ENCODE data around the gene PCOLCE2.

GRCh38 chr3:142915636-142916035 is 26.8 kb upstream of the PCOLCE2 start:
- TF ChIP-seq, protein P1, sequence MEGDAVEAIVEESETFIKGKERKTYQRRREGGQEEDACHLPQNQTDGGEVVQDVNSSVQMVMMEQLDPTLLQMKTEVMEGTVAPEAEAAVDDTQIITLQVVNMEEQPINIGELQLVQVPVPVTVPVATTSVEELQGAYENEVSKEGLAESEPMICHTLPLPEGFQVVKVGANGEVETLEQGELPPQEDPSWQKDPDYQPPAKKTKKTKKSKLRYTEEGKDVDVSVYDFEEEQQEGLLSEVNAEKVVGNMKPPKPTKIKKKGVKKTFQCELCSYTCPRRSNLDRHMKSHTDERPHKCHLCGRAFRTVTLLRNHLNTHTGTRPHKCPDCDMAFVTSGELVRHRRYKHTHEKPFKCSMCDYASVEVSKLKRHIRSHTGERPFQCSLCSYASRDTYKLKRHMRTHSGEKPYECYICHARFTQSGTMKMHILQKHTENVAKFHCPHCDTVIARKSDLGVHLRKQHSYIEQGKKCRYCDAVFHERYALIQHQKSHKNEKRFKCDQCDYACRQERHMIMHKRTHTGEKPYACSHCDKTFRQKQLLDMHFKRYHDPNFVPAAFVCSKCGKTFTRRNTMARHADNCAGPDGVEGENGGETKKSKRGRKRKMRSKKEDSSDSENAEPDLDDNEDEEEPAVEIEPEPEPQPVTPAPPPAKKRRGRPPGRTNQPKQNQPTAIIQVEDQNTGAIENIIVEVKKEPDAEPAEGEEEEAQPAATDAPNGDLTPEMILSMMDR (IDR thresholded peaks at IDR 0.05): no peak
- TF ChIP-seq POLR2A (IDR thresholded peaks at IDR 0.05): no peak
- no peak for TF ChIP-seq POLR2AphosphoS5 (IDR thresholded peaks at IDR 0.05)
- TF ChIP-seq EP300 (IDR thresholded peaks at IDR 0.05): no peak

Data from gastroesophageal sphincter (tissue), 3 donors.